DND-41 (cell line): ENCODE measurements around the gene KRT4.

Experiments
- ATAC-seq: fragments of 200-7000 bp; cut with Tn5 transposase; 3 replicates; pipeline ENCODE4 v1.9.1; 2021; ENCODE audit warnings: low read depth; ENCODE audit not compliant: insufficient read depth
- DNase-seq: peaks from one replicate; pipeline ENCODE4 v3.0.0-alpha.2; 2020
- H2AFZ ChIP-seq: 2 replicates; pipeline ENCODE4 v1.6.0; 2012; ENCODE audit warnings: low read depth, low read length
- H3K27ac ChIP-seq: 2 replicates; pipeline ENCODE4 v1.5.1; 2012; ENCODE audit warnings: low read length, inconsistent platforms
- H3K27me3 ChIP-seq: fragments of 200-600 bp; sonication (generic); 2 replicates; pipeline ENCODE4 v1.6.0; 2012; ENCODE audit warnings: low read length, mild to moderate bottlenecking, inconsistent platforms; ENCODE audit not compliant: insufficient read depth, poor library complexity
- H3K36me3 ChIP-seq: 2 replicates; pipeline ENCODE4 v1.5.1; 2012; ENCODE audit warnings: low read length, inconsistent platforms; ENCODE audit not compliant: insufficient read depth
- H3K4me1 ChIP-seq: 2 replicates; pipeline ENCODE4 v1.5.1; 2012; ENCODE audit warnings: mild to moderate bottlenecking, low read length; ENCODE audit not compliant: insufficient read depth
- H3K4me2 ChIP-seq: 2 replicates; pipeline ENCODE4 v1.6.0; 2012; ENCODE audit warnings: mild to moderate bottlenecking, moderate library complexity, low read length, inconsistent platforms; ENCODE audit not compliant: insufficient read depth
- H3K4me3 ChIP-seq, 2 experiments: fragments of 200-600 bp in 1 of 2; shearing (Covaris generic) in 1 of 2; 2 replicates each; pipeline ENCODE4 v1.5.1; 2012 to 2016; ENCODE audit warnings: inconsistent platforms in 2 of 2, low read length in 2 of 2, mild to moderate bottlenecking in 2 of 2, low read depth in 1 of 2, moderate library complexity in 1 of 2
- H3K79me2 ChIP-seq: 2 replicates; pipeline ENCODE4 v1.6.0; 2012; ENCODE audit warnings: low read length, inconsistent platforms; ENCODE audit not compliant: insufficient read depth
- H3K9ac ChIP-seq: 2 replicates; pipeline ENCODE4 v1.6.0; 2012; ENCODE audit warnings: low read depth, mild to moderate bottlenecking, inconsistent platforms, low read length, moderate library complexity
- H3K9me3 ChIP-seq: 2 replicates; pipeline ENCODE4 v1.5.1; 2012; ENCODE audit warnings: low read length, moderate library complexity, mild to moderate bottlenecking, inconsistent platforms; ENCODE audit not compliant: insufficient read depth, severe bottlenecking
- H4K20me1 ChIP-seq: 2 replicates; pipeline ENCODE4 v1.6.0; 2012; ENCODE audit warnings: low read length; ENCODE audit not compliant: insufficient read depth
- CTCF ChIP-seq: IDR thresholded peaks from 2 replicates; pipeline ENCODE4 v1.5.1; 2012; ENCODE audit warnings: borderline replicate concordance, low read length, moderate library complexity, mild to moderate bottlenecking; ENCODE audit not compliant: poor library complexity, severe bottlenecking; ENCODE audit errors: extremely low read depth
- EZH2 ChIP-seq: IDR thresholded peaks from 3 replicates; pipeline ENCODE4 v1.6.1; 2012; ENCODE audit warnings: borderline replicate concordance, low read depth, mild to moderate bottlenecking, moderate library complexity, low read length, inconsistent platforms; ENCODE audit not compliant: severe bottlenecking

The KRT4 gene

DNA sequence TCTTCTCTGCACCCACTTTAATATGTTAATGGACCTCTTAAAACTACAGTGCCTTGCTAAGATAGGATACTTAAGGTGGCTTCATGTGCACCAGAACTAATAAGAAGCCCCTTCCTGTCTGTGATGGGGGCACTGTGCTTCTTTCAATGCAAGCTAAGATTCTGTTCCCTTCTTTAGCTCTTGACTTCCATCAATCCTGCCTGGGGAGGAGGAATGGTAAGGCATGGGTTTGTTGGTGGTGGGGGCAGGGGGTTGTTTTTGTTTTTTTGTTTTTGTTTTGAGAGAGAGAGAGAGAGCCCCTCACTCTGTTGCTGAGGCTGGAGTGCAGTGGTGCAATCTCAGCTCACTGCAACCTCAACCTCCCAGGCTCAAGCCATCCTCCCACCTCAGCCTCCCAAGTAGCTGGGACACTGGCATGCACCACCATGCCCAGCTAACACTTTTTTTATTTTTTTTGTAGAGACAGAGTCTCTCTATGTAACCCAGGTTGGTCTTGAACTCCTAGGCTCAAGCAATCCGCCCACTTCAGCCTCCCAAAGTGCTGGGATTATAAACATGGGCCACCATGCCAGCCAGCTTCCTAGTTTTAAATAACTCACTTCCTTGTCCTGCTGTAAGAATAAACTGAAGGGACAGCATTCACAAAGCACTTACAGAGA lies 13.5 kb downstream of the KRT4 start:
- H3K9ac ChIP-seq, result no peak overlapping the region
- H3K4me1 ChIP-seq, result no peaks in the 10 kb centered on the region
- no peaks in the 10 kb centered on the region for H3K79me2 ChIP-seq
- ATAC-seq, result no peak
- no peaks in the 10 kb centered on the region for H3K27me3 ChIP-seq
- no peak overlapping the region for H3K4me2 ChIP-seq
- TF ChIP-seq CTCF, result no peak
- no peak for TF ChIP-seq EZH2
- H3K4me3 ChIP-seq, result no peak overlapping the region
- no peak overlapping the region for H2AFZ ChIP-seq
- no peak for DNase-seq
- H4K20me1 ChIP-seq, result 0 out of 2 replicates have a peak, but pooled peaks cover 2% of the 10 kb centered on the region
- H3K9me3 ChIP-seq, result no peaks in the 10 kb centered on the region
- H3K27ac ChIP-seq, result no peak overlapping the region
- H3K36me3 ChIP-seq, result no peaks in the 10 kb centered on the region

- Histone ChIP-seq H3K9me3 (no peaks in the 10 kb centered on the region), H3K36me3 (no peaks in the 10 kb centered on the region), H3K79me2 (no peaks in the 10 kb centered on the region), H3K27ac (no peak overlapping the region), H3K4me1 (no peaks in the 10 kb centered on the region), H2AFZ (no peak overlapping the region), H4K20me1 (0 out of 2 replicates have a peak, but pooled peaks cover 2% of the 10 kb centered on the region), H3K4me3 (no peak overlapping the region), H3K27me3 (no peaks in the 10 kb centered on the region), H3K4me2 (no peak overlapping the region), H3K9ac (no peak overlapping the region)
- DNase-seq (no peak), ATAC-seq (no peak)
- TF ChIP-seq CTCF, result no peak
- TF ChIP-seq EZH2, result no peak
These were observed 14.3 kb downstream of the KRT4 start for GRCh38 chr12:52799505-52800211.

- no peak overlapping the region for H3K9ac ChIP-seq
- DNase-seq, result no peak
- H3K79me2 ChIP-seq, result no peaks in the 10 kb centered on the region
- H3K27me3 ChIP-seq, result no peaks in the 10 kb centered on the region
- H3K4me3 ChIP-seq, result no peak overlapping the region
- H4K20me1 ChIP-seq, result 0 out of 2 replicates have a peak, but pooled peaks cover 2% of the 10 kb centered on the region
- no peak for TF ChIP-seq EZH2
- no peak for TF ChIP-seq CTCF
- H3K4me2 ChIP-seq, result no peak overlapping the region
- H3K36me3 ChIP-seq, result no peaks in the 10 kb centered on the region
- H3K27ac ChIP-seq, result no peak overlapping the region
- H2AFZ ChIP-seq, result no peak overlapping the region
- no peak for ATAC-seq
- H3K9me3 ChIP-seq, result no peaks in the 10 kb centered on the region
- H3K4me1 ChIP-seq, result no peaks in the 10 kb centered on the region
These were observed 15.0 kb downstream of the KRT4 start for GRCh38 chr12:52798671-52799504.
